HCT116 (cell line): ENCODE measurements around the gene ZNF133. TPM values are rescaled to one million over a fixed set of nuclear protein-coding genes. Genes with fewer than 3 reads are reported as not detected.

Experiments used
- ATAC-seq: fragments of 200-7000 bp; cut with Tn5 transposase; 2 replicates; pipeline ENCODE4 v1.9.1; 2020; ENCODE audit warnings: mild to moderate bottlenecking, moderate library complexity
- BruUV-seq: library from RNA; stranded (reverse); fragments of 400-500 nt; replicated peaks from 2 replicates; lab custom pipeline; 2021; lab: Mats Ljungman, UMichigan
- CTCF ChIA-PET: fragments of 300-600 bp; sonication (Branson Sonifier 250); formaldehyde crosslinking; loops from one replicate; lab custom pipeline; 2021; ENCODE audit warnings: antibody characterized with exemption; lab: Charles Lee
- POLR2A ChIA-PET: fragments of 300-600, 350-600 bp; sonication (Branson Sonifier 250); formaldehyde crosslinking; loops from one replicate; lab custom pipeline; 2021; ENCODE audit warnings: antibody characterized with exemption; lab: Charles Lee
- RAD21 ChIA-PET, 2 experiments: fragments of 300-600 bp; sonication (Branson Sonifier 250); formaldehyde crosslinking; loops; one replicate each; lab custom pipeline; 2023; ENCODE audit warnings: low total read pairs in 2 of 2; ENCODE audit not compliant: uncharacterized antibody in 2 of 2, unreplicated experiment in 2 of 2, low non-redundant PET in 1 of 2; lab: Charles Lee
- DNase-seq: peaks from one replicate; pipeline ENCODE4 v3.0.0-alpha.2; 2010; ENCODE audit warnings: low read depth, low spot score
- H2AFZ ChIP-seq: fragments of 200-600 bp; shearing (Covaris generic), sonication (generic); 2 replicates; pipeline ENCODE4 v1.6.1; 2017; ENCODE audit warnings: low read depth, mixed run types, mixed read lengths, antibody characterized with exemption, low read length; ENCODE audit not compliant: poor library complexity, severe bottlenecking
- H3K27ac ChIP-seq: 2 replicates; pipeline ENCODE4 v1.5.1; 2012; ENCODE audit warnings: low read depth, low read length
- H3K27me3 ChIP-seq: fragments of 200-600 bp; sonication (generic); 2 replicates; pipeline ENCODE4 v1.6.1; 2016; ENCODE audit warnings: mixed run types, low read length, mixed read lengths; ENCODE audit not compliant: insufficient read depth
- H3K36me3 ChIP-seq, 2 experiments: fragments of 200-500 bp in 1 of 2; fragments of 200-600 bp in 1 of 2; sonication (Bioruptor generic) in 1 of 2; sonication (generic) in 1 of 2; 2 replicates each; pipeline versions ENCODE4 v1.5.1 to v1.6.1; 2014 to 2016; ENCODE audit warnings: low read length in 2 of 2, inconsistent platforms in 1 of 2, mixed read lengths in 1 of 2, mixed run types in 1 of 2; ENCODE audit not compliant: insufficient read depth in 2 of 2, control insufficient read depth in 1 of 2
- H3K4me1 ChIP-seq, 2 experiments: fragments of 200-600 bp in 1 of 2; sonication (generic) in 1 of 2; 2 replicates each; pipeline versions ENCODE4 v1.5.1 to v1.6.1; 2012 to 2017; ENCODE audit warnings: low read length in 2 of 2, inconsistent platforms in 1 of 2, mild to moderate bottlenecking in 1 of 2, mixed read lengths in 1 of 2, mixed run types in 1 of 2, moderate library complexity in 1 of 2; ENCODE audit not compliant: insufficient read depth in 2 of 2, control insufficient read depth in 1 of 2
- H3K4me2 ChIP-seq: fragments of 200-600 bp; sonication (generic); 2 replicates; pipeline ENCODE4 v1.6.1; 2017; ENCODE audit warnings: mixed run types, low read length, mixed read lengths
- H3K4me3 ChIP-seq, 2 experiments: fragments of 200-600 bp in 1 of 2; sonication (generic) in 1 of 2; replicated peaks in 1 of 2; 2 replicates each; pipeline ENCODE4 v1.5.1; 2011 to 2016; ENCODE audit warnings: low read length in 2 of 2, control low read depth in 1 of 2, low read depth in 1 of 2, mild to moderate bottlenecking in 1 of 2, mixed read lengths in 1 of 2, mixed run types in 1 of 2
- H3K79me2 ChIP-seq: fragments of 200-600 bp; sonication (generic); 2 replicates; pipeline ENCODE4 v1.6.1; 2017; ENCODE audit warnings: mild to moderate bottlenecking, mixed run types, low read length, moderate library complexity, mixed read lengths; ENCODE audit not compliant: insufficient read depth
- H3K9ac ChIP-seq: fragments of 200-600 bp; sonication (generic); 2 replicates; pipeline ENCODE4 v1.6.1; 2016; ENCODE audit warnings: low read length, mixed read lengths
- H3K9me2 ChIP-seq: fragments of 200-600 bp; sonication (generic), shearing (Covaris generic); 2 replicates; pipeline ENCODE4 v1.6.1; 2017; ENCODE audit warnings: mixed run types, mild to moderate bottlenecking, moderate library complexity; ENCODE audit not compliant: insufficient read depth
- H3K9me3 ChIP-seq, 2 experiments: fragments of 200-500 bp in 1 of 2; fragments of 200-600 bp in 1 of 2; sonication (Bioruptor generic) in 1 of 2; sonication (generic) in 1 of 2; 2 replicates each; pipeline ENCODE4 v1.6.1; 2014 to 2017; ENCODE audit warnings: low read length in 2 of 2, mixed read lengths in 2 of 2, inconsistent platforms in 1 of 2, low read depth in 1 of 2, mild to moderate bottlenecking in 1 of 2, mixed run types in 1 of 2, moderate library complexity in 1 of 2; ENCODE audit not compliant: control insufficient read depth in 1 of 2, insufficient read depth in 1 of 2
- H4K20me1 ChIP-seq: fragments of 200-600 bp; sonication (generic), shearing (Covaris generic); 2 replicates; pipeline ENCODE4 v1.6.1; 2017; ENCODE audit warnings: mixed run types, mild to moderate bottlenecking, moderate library complexity; ENCODE audit not compliant: insufficient read depth
- ATF3 ChIP-seq: IDR thresholded peaks from 2 replicates; pipeline ENCODE4 v1.6.1; 2012
- CEBPB ChIP-seq: IDR thresholded peaks from 2 replicates; pipeline ENCODE4 v1.6.1; 2012; ENCODE audit warnings: low read depth
- ELF1 ChIP-seq: IDR thresholded peaks from 2 replicates; pipeline ENCODE4 v1.6.1; 2012; ENCODE audit warnings: low read depth, borderline replicate concordance
- EZH2 ChIP-seq: fragments of 200-600 bp; sonication (generic); IDR thresholded peaks from 2 replicates; pipeline ENCODE4 v1.6.1; 2017; ENCODE audit warnings: antibody characterized with exemption, mixed run types
- EZH2phosphoT487 ChIP-seq: fragments of 200-600 bp; IDR thresholded peaks from 2 replicates; pipeline ENCODE4 v1.6.1; 2018; ENCODE audit warnings: antibody characterized with exemption, borderline replicate concordance
- FOSL1 ChIP-seq: IDR thresholded peaks from 2 replicates; pipeline ENCODE4 v1.6.1; 2012; ENCODE audit warnings: low read depth
- JUND ChIP-seq: IDR thresholded peaks from 2 replicates; pipeline ENCODE4 v1.6.1; 2012
- MAX ChIP-seq: IDR thresholded peaks from 2 replicates; pipeline ENCODE4 v1.6.1; 2012
- REST ChIP-seq: IDR thresholded peaks from 2 replicates; pipeline ENCODE4 v1.6.1; 2012; ENCODE audit warnings: low read depth
- SIN3A ChIP-seq: IDR thresholded peaks from 2 replicates; pipeline ENCODE4 v1.6.1; 2012; ENCODE audit warnings: low read depth
- SP1 ChIP-seq: IDR thresholded peaks from 2 replicates; pipeline ENCODE4 v1.6.1; 2012; ENCODE audit warnings: low read depth
- TCF7L2 ChIP-seq: IDR thresholded peaks from 2 replicates; pipeline ENCODE4 v1.7.0; 2011; ENCODE audit warnings: borderline replicate concordance, inconsistent platforms; ENCODE audit not compliant: insufficient read depth, insufficient read length; ENCODE audit errors: extremely low read depth
- intact Hi-C: fragments of 100-400 bp; cut with micrococcal nuclease; formaldehyde crosslinking; loops from 2 replicates; pipeline ENCODE4 v1.10.0; 2022
- total RNA-seq: library from RNA; stranded (reverse); gene quantifications from one replicate; pipeline ENCODE4 v1.2.1, GENCODE V29; 2021; ENCODE audit not compliant: unreplicated experiment

The ZNF133 gene
- total RNA-seq, 1 experiment from 2014 or later: 9.3 TPM

- Histone ChIP-seq H3K9me2 (no peaks in the 10 kb centered on the region), H3K4me1 (no peaks in the 10 kb centered on the region; a peak in 1 of 4 replicates), H3K79me2 (no peaks in the 10 kb centered on the region), H3K27me3 (no peaks in the 10 kb centered on the region), H3K4me3 (no peak overlapping the region), H2AFZ (no peak overlapping the region), H4K20me1 (no peaks in the 10 kb centered on the region), H3K9ac (no peak overlapping the region), H3K36me3 (no peaks in the 10 kb centered on the region), H3K4me2 (no peak overlapping the region), H3K27ac (no peak overlapping the region), H3K9me3 (no peaks in the 10 kb centered on the region)
- ATAC-seq: no peak
- ChIA-PET RAD21 (no interaction called here), CTCF (no interaction called here), POLR2A (no interaction called here)
- intact Hi-C loops: no loop called here
- no TSS peak for BruUV-seq
- TF ChIP-seq MAX (no peak), REST (no peak), ELF1 (no peak), EZH2 (no peak), EZH2phosphoT487 (no peak), SP1 (no peak), ATF3 (no peak), TCF7L2 (no peak), JUND (no peak), SIN3A (no peak), FOSL1 (no peak), CEBPB (no peak)
- no peak for DNase-seq
These were observed 21.7 kb downstream of the ZNF133 start for GRCh38 chr20:18310051-18310450.
